ENCODE results near the gene TMC5.
"Not testable (repeated sequence)": the region's sequence is repeated elsewhere in the genome, so short reads cannot be mapped to it uniquely, and the experiment has no call there.

TMC5 gene, protein sequence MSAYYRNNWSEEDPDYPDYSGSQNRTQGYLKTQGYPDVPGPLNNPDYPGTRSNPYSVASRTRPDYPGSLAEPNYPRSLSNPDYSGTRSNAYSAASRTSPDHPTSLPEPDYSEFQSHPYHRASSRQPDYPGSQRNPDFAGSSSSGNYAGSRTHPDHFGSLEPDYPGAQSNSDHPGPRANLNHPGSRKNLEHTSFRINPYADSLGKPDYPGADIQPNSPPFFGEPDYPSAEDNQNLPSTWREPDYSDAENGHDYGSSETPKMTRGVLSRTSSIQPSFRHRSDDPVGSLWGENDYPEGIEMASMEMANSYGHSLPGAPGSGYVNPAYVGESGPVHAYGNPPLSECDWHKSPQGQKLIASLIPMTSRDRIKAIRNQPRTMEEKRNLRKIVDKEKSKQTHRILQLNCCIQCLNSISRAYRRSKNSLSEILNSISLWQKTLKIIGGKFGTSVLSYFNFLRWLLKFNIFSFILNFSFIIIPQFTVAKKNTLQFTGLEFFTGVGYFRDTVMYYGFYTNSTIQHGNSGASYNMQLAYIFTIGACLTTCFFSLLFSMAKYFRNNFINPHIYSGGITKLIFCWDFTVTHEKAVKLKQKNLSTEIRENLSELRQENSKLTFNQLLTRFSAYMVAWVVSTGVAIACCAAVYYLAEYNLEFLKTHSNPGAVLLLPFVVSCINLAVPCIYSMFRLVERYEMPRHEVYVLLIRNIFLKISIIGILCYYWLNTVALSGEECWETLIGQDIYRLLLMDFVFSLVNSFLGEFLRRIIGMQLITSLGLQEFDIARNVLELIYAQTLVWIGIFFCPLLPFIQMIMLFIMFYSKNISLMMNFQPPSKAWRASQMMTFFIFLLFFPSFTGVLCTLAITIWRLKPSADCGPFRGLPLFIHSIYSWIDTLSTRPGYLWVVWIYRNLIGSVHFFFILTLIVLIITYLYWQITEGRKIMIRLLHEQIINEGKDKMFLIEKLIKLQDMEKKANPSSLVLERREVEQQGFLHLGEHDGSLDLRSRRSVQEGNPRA

GRCh38 chr16:19417640-19418039 is at the start of gene TMC5:
TMC5 (plus strand) TSS chr16:19417883; CDS start chr16:19440039, 22,156 bp downstream.
- no peak for DNase-seq (ENCODE audit: low spot score)

- not testable (repeated sequence) for DNase-seq (ENCODE audit: low spot score)
Measured at GRCh38 chr16:19372541-19372940, 45.1 kb upstream of the TMC5 start.

GRCh38 chr16:19374402-19374801 is 43.3 kb upstream of the TMC5 start:
- DNase-seq (ENCODE audit: low spot score), result no peak

DNA sequence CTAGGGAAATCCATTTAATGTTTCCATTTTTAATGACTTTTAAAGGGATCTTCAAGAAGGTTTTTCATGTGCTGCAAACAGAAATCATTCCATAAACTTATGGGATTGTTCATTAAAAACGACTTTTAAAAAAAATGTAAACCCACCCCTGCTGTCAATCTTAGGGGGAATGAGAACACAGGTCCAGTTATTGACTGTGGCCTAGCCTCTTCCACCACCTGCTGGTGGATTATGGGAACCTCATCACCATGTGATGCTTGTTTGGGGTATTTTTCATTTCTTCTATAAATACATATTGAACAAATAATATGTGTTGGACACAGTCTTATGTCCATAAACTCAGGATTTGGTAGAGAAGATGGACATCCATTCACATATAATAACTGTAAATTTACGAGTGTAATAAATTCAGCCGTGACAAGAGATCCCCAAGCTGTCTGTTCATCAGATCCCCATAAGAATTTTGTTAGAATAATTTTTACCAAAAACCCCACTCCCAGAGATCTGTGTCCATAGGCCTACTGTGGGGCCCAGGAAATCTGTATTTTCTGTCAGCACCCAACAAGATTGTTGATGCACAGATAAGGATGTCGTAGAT is 42.0 kb upstream of the TMC5 start:
- no peak for DNase-seq (ENCODE audit: low spot score)

- DNase-seq (ENCODE audit: low spot score), result no peak
Measured at GRCh38 chr16:19377864-19378263, 39.8 kb upstream of the TMC5 start.

DNA sequence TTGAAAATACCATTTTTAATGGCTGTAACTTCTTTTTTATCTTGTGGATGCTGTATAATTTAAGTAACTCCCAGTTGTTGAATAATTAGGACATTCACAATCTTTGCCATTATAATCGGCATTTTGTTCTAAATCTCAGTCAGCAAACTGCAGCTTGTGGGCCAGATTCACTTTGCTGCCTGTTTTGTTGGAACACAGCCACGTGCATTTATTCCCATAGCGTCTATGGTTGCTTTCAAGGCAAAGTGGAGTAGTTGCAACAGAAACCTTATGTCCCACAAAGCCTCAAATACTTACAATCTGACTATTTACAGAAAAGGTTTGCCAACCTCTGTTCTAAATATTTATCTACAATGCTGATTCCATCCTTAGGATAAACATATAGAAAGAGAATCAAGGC is 39.2 kb upstream of the TMC5 start:
- no peak for DNase-seq (ENCODE audit: low spot score)

- no peak for DNase-seq (ENCODE audit: low spot score)
Measured at GRCh38 chr16:19379838-19380237, 37.8 kb upstream of the TMC5 start.

DNA sequence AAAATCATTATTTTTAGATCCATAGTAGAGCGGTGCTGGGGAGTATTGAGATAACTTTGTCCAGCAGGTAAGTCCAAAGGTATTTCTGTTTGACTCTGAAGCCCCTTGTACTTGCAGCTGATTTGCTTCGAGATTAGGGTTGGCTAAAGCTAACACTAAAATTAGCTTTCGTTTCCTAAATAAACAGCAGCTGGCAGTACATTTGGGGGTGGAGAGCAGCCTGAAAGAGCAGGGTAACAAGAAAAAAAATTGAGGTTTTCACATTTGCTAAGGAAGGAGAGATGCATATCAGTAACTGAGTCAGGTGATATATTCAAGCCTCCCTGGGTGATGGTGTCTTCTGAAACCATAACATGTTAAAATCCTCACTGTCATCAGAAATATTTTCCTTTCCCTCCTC is 37.4 kb upstream of the TMC5 start:
- DNase-seq (ENCODE audit: low spot score), result no peak

GRCh38 chr16:19382084-19382801 is 35.4 kb upstream of the TMC5 start:
- DNase-seq (ENCODE audit: low spot score), result no peak

DNA sequence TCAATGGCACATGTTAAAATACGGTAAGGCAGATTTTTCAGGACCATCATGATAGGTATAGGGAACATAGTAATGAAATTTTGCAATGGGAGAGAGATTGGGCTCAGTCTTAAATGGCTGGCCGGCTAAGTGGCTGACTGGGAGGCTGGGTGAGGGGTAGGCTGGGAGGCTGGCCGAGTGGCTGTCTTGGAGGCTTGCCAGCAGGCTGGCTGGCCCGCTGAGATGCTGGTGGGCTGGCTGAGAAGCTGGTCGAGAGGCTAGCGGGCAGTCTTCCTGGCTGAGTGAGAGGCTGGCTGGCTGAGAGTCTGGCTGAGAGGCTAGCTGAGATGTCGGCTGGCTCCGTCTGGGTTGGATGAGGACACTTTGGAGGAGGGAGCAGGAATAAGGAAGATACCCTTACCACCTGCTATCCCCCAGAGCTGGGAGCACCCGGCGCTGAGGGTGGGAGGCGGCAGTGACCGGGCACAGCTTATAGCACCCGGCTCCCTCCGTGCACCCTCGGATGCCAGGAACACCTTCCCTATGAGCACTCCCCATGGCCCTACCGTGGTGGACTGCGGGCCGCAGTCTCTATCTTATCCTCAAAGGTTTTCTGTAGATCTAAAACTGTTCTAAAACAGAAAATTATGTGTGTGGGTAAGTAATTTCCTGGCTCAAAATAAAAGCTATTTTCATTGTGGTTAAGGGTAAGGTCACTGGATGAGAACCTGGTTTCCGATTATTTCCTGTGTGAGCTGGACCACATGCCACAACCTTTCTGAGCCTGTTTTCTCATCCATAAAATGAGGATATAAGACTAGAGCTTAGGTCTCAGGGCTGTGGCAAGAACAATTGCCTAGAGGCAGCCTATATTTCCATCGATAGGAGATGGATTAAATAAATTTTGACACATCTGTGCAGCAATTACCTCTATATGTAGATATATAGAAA is 34.5 kb upstream of the TMC5 start:
- DNase-seq (ENCODE audit: low spot score), result no peak

GRCh38 chr16:19384656-19385055 is 33.0 kb upstream of the TMC5 start:
- DNase-seq (ENCODE audit: low spot score), result no peak

DNA sequence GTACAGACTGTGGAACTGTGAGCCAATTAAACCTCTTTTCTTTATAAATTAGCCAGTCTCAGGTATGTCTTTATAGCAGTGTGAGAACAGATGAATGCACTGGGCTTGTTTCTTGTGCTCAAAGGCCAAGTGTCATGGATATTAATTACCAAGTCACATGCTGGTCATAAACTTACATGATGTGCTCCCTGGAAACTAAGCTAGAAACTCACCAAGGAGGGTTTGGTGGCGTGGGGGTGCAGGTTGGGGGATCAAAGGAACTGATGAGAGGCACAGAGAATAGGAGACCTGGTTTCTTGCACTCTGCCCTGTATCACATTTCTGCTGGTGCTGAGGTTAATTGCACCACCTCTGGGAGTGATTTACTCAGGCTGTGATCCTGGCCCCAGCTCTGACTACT is 31.2 kb upstream of the TMC5 start:
- no peak for DNase-seq (ENCODE audit: low spot score)

GRCh38 chr16:19389246-19389645 is 28.4 kb upstream of the TMC5 start:
- DNase-seq (ENCODE audit: low spot score), result peak; percentile 17

DNA sequence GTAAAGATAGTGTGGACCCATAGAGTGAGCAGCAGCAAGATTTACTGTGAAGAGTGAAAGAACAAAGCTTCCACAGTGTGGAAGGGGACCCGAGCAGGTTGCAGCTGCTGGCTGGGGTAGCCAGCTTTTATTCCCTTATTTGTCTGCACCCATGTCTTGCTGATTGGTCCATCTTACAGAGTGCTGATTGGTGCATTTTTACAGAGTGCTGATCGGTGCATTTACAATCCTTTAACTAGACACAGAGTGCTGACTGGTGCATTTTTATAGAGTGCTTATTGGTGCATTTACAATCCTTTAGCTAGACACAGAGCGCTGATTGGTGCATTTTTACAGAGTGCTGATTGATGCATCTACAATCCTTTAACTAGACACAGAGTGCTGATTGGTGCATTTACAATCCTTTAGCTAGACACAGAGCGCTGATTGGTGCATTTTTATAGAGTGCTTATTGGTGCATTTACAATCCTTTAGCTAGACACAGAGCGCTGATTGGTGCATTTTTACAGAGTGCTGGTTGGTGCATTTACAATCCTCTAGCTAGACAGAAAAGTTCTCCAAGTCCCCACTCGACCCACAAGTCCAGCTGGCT is 26.4 kb upstream of the TMC5 start:
- DNase-seq (ENCODE audit: low spot score), result not testable (repeated sequence)

- no peak for DNase-seq (ENCODE audit: low spot score)
Measured at GRCh38 chr16:19392352-19392751, 25.3 kb upstream of the TMC5 start.

- DNase-seq (ENCODE audit: low spot score), result no peak
Measured at GRCh38 chr16:19393226-19394111, 24.2 kb upstream of the TMC5 start.

DNA sequence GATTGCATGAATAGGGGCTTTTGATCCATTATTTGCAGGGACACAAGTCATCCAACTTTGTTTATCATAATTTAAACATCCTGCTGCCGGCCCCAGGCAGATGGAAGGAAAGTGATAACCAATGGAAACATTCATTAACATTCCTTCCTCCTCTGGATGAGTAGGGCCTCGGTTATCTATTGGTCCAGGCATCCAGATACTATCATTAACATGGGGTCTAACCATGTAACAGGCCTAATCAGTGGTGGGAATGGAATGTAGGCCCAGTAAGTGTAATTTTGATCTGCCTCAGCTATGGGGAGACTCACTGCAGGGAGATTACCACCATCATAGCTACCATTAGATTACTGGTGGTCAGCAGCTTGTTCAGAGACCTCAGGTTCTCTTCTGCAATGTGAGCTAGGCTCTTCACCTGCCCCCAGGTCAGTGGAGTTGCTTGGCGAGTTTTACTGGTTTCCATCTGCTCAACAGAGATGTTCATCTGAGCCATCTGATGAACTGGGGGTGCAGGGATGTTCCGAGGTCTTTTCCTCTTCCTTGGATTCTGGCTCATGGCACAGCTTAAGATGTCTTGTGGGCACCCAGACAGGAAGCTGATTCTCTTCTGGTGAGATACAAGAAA is 21.9 kb upstream of the TMC5 start:
- not testable (repeated sequence) for DNase-seq (ENCODE audit: low spot score)

DNA sequence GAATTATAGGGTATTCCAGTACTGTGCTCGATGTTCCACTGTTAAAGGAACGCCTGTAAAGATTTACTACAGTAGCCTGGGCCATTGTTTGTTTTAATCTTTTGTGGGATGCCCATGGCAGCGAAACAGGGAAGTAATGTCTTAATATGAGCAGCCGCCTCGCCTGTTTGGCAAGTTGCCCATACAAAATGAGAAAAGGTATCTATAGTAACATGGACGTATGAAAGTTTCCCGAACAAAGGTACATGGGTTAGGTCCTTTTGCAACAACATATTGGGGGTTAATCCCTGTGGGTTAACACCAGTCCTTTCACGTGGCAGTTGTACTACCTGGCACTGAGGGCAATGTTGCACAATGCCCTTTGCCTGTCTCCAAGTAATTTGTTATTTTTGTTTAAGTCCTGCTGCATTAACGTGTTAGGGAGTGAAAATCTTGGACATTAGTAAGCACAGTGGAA is 21.1 kb upstream of the TMC5 start:
- DNase-seq (ENCODE audit: low spot score), result no peak

DNA sequence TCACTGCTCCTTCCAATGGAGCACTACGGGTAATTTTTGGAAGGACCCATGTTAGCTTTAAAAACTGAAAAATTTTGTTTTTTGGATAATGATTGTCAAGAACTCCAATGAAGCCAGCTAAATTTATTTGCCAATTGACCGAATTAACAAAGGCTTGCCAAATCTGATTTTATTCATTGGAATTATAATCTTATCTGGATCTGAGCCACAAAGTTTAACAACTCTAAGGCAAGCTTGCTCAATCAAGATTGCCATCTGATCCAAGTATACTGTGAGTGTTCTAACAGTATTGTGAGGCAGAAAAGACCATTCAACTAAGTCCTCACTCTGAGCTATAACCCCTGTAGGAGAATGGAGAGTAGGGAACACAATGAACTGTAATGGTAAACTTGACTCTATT is 20.3 kb upstream of the TMC5 start:
- DNase-seq (ENCODE audit: low spot score), result not testable (repeated sequence)
